NCI-H1436 (cell line): Measurements from ENCODE around the gene ROR1.

ENCODE experiments used
- DNase-seq: peaks from one replicate; lab custom pipeline; 2025; lab: John Stamatoyannopoulos, UW

The ROR1 gene

GRCh38 chr1:64031236-64031635, 257.4 kb downstream of the ROR1 start:
- DNase-seq: no peak

GRCh38 chr1:64033667-64034220, 259.9 kb downstream of the ROR1 start:
- no peak for DNase-seq

GRCh38 chr1:64036549-64036948, 262.7 kb downstream of the ROR1 start:
- DNase-seq: no peak

- no peak for DNase-seq
Observed at GRCh38 chr1:64038119-64038518, 264.3 kb downstream of the ROR1 start.

- DNase-seq: no peak
Observed at GRCh38 chr1:64038965-64039364, 265.1 kb downstream of the ROR1 start.

GRCh38 chr1:64039390-64039926, 265.6 kb downstream of the ROR1 start:
- no peak for DNase-seq

- DNase-seq: no peak
Observed at GRCh38 chr1:64041371-64042131, 267.7 kb downstream of the ROR1 start.

GRCh38 chr1:64042331-64043100, 268.7 kb downstream of the ROR1 start:
- DNase-seq: no peak

- no peak for DNase-seq
Observed at GRCh38 chr1:64043288-64043687, 269.5 kb downstream of the ROR1 start.

GRCh38 chr1:64043976-64044375, 270.2 kb downstream of the ROR1 start:
- DNase-seq: no peak

- DNase-seq: no peak
Observed at GRCh38 chr1:64046243-64046642, 272.4 kb downstream of the ROR1 start.

GRCh38 chr1:64046891-64047290, 273.1 kb downstream of the ROR1 start:
- no peak for DNase-seq

- DNase-seq: no peak
Observed at GRCh38 chr1:64047549-64047996, 273.8 kb downstream of the ROR1 start.

- no peak for DNase-seq
Observed at GRCh38 chr1:64049900-64050540, 276.2 kb downstream of the ROR1 start.

GRCh38 chr1:64050601-64051000, 276.8 kb downstream of the ROR1 start:
- no peak for DNase-seq

GRCh38 chr1:64051796-64052195, 278.0 kb downstream of the ROR1 start:
- no peak for DNase-seq

GRCh38 chr1:64052777-64053176, 279.0 kb downstream of the ROR1 start:
- no peak for DNase-seq

- no peak for DNase-seq
Observed at GRCh38 chr1:64055310-64055709, 281.5 kb downstream of the ROR1 start.

- no peak for DNase-seq
Observed at GRCh38 chr1:64059556-64059955, 285.7 kb downstream of the ROR1 start.

- DNase-seq: no peak
Observed at GRCh38 chr1:64060611-64061302, 286.9 kb downstream of the ROR1 start.

GRCh38 chr1:64061430-64062104, 287.8 kb downstream of the ROR1 start:
- DNase-seq: no peak
